T-helper 1 cell (primary cell): ENCODE results near the gene SCP2D1.

Experiments used
- DNase-seq, 5 donors: peaks; one replicate each; pipeline ENCODE4 v3.0.0-alpha.2; 2012 to 2020

The SCP2D1 gene

DNA sequence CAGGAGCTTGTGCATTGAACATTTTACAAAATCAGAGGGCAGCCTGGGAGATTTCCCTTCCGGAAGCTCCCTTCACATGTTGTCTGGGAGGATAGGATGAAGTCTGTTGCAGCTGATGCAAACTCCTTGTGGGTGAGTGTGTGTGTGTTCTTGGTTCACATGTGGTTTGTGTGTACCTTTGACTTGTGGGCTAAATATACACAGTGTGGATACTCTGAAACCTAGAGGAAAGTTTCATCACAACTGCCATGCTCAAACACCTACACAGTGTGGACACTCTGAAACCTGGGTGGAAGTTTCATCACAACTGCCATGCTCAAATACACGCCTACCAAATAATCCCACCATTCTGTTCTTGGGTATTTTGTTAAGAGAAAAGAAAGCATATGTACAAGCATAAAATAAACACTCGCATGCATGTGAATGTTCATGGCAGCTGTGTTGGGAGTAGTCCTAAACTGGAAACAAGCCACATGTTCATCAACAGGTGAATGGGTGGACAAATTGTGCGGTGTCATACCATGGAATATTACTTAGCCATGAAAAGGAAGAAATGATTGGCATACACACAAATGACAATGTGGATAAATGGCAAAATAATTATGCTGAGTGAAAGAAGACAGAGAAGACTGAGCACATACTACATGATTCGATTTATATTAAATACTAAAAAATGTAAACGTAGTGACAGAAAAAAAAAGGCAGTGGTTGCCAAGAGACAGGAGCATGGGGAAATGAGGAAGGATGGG, 1.8 kb downstream of the SCP2D1 start:
- no peak for DNase-seq

DNA sequence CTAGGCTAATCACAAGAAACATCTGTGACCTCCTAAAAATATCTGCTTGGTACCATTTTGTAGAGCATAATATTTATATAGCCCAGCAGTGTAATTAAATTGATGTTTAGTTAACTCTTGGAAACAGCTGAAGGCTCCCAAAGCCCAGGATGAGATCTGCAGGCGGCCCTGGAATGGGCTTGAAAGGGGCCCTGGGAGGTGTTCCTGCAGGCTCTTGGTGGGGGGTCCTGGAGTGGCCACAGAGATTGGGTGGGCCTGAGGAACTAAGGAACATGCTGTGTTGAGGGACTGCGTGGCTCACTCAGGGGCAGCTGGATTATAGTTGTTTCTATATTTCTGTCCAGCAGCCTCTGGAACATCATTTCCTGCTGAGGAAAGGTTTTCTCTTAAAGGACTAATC, 9.2 kb downstream of the SCP2D1 start:
- DNase-seq = no peak

DNA sequence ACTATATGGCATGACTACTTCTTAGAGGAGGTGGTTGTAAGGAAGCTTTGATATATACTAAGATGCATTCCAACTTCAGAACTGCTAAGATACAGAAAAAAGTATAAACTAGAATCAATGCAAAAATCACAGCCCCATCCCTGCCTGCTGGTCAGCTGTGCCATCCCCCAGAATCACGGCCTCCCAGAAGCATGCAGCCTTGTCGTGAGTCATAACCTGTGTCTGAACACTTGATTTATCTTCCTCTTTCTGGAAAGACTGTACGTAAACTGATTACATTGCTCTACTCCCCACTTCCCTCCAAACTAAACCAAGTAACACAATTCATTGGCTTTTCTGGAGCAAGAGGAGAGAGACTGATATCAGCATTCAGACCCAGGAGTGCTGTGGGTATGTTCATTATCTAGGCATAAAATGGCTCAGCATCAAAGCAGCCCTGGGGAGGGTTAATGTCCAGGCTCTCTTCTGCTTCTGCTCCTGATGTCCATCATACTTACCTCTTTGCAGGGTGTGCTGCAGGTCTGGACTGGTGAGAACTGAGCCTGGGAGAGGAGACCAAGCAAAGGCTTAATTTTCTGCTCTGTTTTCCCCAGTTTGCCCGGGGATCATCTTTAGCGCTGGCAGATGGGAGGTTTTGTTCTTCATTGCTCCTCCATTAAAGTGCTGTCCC, 18.4 kb downstream of the SCP2D1 start:
- DNase-seq = no peak

DNA sequence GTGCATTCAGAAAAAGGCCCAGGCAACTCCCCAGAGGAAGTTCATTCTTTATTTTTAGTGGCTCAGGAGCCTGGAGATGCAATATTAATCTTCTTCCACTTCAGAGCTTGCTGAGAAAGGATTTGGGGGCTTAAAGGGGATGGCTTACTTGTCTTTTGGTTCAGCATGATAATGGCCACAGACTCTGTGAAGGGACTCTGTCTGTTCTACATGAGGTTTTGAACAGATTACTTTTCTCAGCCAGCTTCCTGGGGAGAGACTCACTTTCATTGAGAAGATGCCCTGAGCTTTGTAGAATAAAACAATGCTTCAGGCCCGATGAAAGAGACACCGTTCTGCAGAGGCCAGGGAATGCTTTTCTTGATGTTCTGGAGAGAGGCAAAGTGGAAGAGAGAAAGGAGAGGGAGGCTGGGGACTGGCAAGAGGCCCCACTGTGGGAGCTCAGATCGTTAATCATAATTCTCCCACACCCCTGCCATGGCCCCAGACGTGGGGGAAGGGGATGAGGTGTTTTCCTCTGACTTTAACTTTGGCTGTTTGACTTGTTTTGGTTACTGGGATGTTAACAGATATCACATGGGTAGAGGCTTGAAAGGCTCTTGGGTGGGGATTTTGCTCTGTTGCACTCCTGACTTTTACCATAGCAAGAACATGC, 19.1 kb downstream of the SCP2D1 start:
- no peak for DNase-seq

DNA sequence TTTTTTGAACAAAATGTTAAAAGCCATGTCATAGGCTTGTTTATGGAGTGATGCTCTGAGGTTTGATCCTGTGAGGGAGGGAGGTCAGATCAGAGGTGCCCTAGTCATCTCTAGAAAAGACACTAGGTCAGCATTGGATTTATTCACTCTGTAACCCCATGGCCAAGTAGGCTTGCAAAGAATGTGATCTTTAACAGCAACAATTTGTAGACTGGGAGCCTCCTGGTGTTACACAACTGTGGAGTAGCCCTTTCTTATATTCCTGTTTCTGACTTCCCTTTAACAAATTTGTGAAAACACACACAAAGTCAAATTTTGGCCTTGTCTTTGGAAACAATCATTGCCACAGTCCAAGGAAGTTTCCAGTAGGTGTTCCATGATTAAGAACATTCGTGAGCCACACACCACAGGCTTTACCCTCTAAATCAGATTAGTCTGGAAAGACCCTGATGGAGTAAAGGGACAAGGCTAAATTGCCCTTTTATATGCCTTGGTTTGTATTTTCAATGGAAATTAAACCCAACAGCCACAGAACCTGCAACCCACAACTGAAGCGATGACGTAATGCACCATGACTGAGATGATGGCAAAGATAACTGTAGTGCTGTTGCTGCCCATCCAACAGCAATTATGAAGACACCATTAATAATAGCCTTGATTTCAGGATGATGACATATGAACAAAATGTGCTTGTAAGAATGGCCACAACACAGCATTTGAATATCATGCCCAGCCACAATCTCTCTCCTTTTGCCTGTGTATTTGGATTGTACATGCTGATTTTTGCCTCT, 22.1 kb downstream of the SCP2D1 start:
- DNase-seq = no peak

DNA sequence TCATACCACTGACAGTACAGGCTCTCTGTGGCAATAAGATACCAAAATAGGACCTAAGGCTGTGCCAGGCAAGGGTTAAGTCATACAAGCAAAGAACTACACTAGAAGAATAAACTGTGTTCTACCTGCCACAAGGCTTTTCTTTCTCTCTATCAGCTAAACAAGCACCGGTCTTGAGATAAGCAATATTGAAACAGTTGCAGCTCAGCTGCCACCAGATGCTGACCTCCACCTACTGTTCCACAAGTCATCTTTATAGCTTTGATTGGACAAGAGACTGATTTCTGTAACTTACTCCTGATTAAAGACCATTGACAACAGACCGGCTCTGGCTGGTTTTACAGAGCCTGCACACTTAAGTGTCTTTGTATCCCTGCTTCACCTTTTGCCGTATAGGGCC, 24.1 kb downstream of the SCP2D1 start:
- no peak for DNase-seq

DNA sequence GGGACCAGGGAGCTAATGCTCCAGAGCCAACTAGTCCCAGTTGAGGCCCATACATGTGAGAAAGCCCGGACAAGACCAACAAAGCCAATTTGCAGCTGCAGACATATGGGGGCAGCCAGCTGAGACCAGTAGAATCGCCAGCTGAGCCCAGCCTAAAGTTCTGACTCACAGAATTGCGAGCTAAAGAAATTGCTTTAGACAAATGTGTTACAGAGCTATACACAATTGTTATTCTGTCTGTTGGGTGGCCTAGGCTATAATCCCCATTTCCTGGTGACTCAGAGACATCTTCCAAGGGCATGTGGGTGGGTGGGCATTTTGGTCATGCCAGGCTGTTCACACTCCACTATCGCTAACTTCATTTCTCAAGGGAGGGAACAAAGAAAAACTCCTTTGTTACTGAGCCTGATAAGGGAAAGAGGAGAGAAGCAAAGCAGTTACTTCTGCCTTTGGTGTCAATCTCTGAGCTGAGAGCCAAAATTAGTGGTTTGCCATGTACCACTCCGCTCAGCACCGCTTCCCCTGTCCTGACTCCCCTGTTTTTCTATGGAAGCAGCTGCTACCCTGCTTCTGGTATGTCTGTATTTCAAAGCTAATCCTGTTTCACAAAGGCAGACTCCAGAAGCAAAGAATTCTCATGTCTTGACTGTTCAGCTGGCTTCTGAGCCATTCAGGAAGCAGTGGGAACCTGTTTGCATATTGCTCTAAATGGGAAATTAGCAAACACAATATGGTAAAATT, 26.1 kb downstream of the SCP2D1 start:
- no peak for DNase-seq

DNA sequence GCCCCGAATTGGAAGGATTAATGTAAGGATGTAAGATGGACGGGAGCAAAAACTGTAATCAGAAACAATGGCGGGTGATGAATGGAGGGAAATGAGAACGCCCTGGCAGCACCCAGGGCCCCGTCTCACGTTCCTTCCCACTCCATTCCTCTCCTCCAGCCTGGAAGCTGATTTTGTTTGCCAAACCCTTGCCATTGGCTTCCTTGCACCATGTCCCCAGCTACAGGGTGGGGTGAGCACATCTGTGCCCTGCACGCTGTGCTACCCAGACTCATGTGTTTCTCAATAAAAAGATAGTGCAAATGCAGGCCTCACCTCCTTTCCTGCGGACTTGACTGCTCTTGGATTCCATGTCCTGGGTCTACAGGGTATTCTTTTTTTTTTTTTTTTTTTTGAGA, 26.7 kb downstream of the SCP2D1 start:
- DNase-seq = no peak

DNA sequence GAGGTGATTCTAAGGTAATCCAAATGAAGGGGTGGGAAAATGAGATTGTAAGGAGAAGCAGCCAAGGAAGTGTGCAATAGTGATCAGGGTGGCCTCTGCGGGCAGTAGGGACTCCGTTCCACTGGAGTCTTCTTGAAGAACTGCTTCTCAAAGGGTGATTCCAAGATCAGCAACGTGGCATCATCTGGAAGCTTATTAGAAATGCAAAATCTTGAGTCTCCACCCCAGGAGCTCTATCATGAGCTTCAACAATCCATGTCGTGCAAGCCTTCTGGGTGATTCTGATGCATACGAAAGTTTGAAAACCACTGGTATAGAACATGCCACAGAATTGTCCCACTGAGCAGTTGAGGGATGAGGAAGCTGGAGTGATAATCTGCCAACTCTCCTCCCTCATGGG, 31.4 kb downstream of the SCP2D1 start:
- DNase-seq = no peak

DNA sequence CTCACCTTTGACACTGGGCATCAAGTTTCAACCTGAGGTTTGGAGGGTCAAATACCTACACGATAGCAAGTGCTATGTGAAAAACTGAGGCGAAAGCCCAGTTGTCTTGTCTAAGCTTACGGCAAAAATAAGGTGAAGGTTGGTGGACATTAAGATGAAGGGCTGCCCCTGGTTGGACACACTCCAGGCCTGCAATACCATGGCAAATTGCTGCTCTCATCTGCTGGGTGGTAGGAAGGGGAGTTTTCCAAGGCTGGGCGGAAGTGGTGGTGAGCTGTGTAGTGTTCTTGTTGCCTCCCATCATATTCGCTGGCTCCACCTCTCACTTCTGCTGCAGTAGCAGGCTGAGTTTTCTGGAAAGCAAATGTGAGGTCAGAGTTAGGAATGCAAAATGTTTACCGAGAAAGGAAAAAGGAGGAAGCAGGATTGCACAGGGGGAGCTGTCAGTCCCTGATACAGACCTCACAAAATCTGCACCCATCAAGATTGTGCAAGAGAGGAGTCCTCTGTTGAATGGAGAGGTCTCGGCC, 33.7 kb downstream of the SCP2D1 start:
- DNase-seq = no peak

DNA sequence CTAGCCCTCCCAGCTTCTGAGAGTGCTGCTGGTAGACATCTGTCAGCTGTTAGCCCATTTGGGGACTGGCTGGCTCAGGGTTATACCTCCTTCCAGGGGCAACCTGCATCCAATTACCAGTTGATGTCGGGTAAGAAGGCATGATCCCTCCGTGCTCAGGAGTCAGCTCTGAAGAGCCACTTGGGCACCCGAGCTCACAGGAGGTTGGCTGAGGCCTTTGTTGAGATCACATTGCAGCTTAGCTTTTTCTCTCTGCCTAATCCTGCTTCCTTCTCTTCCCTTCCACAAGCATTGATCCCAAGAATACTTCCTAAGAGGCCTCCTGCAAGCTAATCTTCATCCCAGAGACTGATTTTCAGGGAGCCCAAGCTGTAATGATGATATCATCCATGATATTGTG, 35.5 kb downstream of the SCP2D1 start:
- DNase-seq = no peak

DNA sequence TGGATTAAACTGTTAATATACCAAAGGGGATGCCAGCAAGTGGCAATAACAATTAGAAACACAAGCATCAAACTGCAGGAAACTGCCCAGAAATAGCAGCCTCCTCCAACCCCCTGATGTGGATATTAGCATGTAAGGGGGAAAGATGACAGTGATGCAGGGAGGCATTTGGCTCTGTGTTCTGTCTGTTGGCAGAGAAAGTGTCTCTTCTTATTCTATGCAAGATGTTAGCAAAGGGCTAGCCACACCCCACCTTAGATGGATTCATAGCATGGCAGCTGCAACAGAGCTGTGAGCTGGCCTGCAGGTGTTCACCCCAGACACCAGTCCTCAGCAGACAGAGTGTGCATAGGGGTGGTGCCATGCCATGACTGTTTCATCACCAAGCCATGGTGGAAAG, 38.0 kb downstream of the SCP2D1 start:
- no peak for DNase-seq

DNA sequence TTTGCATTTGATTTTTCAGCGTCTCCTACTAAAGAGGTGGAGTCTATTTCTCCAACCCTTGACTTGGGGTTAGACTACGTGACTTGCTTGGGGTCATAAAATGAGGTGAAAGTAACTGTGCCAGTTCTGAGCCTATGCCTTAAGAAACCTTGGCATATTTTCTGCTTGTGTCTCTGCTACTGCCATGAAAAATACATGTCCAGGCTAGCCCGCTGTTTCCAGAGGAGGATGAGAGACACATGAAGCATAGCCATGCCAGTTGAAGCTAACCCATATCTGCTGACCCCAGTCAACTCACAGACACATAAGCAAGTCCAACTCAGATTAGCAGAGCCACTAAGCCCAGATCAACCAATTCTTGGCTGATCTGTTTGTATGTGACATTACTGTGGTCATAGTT, 38.7 kb downstream of the SCP2D1 start:
- no peak for DNase-seq

DNA sequence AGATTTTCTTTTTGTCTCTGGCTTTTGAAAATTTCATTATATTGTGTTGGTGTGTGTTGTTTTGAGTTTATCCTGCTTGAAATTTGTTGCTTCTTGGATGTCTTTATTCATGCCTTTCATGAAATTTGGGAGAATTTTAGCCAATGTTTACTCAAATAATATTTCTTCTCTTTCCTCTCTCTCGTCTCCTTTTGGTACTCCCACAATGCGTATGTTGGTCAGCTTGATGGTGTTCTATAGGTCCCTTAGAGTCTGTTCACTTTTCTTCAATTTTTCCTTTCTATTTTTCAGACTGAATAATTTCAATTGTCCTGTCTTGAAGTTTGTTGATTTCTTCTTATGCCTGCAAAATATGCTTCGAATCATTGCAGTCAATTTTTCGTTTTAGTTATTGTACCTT, 39.6 kb downstream of the SCP2D1 start:
- DNase-seq = no peak

DNA sequence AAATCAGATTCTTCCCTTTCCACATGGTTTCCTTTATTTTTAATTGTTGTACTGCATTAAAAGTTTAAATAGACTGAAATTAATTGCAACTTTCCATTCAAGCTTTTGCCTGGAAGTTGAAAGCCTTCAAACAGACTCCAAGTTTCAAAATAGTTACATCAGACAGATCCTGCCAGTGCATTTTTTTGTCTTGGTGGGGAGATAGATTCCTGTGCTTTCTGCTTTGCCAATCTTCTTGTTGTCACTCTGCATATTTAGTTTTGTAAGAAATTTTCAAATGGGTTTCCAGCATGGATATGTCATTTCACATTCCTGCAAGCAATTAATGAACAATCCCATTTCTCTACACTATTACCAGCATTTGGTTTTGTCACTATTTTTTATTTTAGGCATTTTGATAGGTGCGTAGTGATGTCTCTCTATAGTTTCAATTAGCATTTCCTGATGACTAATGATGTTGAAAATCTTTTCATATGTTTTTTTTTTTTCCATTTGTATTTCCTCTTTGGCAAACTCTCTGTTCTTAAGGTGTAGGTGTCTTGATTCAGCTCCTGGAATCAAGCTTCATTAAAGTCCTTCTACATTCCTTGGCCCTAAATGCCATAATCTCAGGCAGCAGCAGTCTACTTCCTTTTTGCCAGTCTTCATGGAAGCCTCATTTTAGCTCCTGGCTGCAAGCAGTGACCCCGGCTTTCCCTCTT, 40.5 kb downstream of the SCP2D1 start:
- DNase-seq = no peak

DNA sequence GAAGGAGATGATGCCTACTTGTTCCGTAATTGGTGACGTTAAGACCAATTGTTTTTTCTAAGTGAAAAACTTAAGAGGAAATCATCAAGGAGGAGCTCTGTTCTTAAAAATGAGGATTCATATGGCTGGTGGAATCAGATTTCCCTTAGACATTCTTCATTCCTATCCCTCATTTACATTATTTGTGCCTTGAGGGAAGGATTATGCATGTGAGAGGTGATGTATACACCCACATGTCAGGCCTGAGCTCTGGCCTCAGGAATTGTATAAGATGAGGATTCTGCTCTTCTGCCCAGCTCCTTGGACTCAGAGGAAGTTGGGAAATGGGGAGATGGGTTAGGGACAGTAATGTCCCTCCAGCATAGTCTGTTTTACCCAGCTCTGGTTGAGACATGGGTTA, 42.3 kb downstream of the SCP2D1 start:
- no peak for DNase-seq

DNA sequence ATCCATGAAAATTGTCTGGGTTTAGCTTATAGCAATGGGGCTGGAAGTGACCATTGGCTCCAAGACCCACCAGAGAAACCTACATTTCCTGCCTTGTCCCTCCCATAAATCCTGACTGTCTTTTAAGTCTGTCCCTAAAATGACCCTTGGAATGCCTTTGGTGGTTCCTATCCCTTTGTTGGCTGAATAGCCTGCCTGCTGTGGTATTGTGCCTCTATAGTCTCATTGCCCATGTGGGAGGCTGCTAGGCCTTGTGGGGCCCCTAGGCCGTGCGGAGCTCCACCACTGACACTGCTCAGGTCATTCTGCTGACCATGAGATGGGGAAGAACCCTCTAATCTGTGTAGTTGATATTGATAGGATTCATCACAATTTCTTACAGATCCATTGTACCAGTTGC, 43.3 kb downstream of the SCP2D1 start:
- no peak for DNase-seq

DNA sequence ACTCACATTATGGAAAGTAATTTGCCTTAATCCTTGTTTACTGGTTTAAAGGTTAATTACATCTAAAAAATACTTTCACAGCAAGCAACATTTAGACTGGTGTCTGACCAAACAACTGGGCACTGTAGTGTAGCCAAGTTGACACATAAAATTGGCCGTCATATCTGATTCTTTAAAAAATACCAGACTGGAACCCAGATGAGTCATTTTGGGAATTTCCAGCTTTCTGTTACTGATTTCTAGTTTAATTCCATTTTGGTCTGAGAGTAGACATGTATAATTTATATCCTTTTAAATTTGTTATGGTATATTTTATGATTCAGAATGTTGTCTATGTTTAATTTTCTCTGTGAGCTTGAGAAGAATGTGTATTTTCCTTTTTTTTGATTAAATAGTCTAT, 44.1 kb downstream of the SCP2D1 start:
- DNase-seq = no peak

DNA sequence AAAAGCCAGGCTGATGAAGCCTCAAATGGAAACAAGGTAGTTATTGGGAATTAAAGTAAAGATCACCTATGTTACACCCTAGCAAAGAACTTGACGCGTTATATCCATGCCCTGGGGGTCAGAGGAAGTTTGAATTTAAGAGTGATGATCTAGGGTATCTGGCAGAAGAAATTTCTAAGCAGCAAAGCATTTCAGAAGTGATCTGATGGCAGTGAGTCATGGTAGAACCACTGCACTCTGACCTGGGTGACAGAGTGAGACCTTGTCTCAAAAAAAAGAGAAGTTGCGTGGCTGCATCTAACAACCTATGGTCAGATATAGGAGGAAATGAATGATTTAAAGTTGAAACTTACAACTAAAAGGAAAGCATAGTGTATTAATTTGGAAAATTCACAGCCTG, 45.2 kb downstream of the SCP2D1 start:
- no peak for DNase-seq
